GM21737 (cell line): ENCODE results near the gene DMXL2.
"Not testable (repeated sequence)": the region's sequence is repeated elsewhere in the genome, so short reads cannot be mapped to it uniquely, and the experiment has no call there.

Experiments used
- ATAC-seq: cut with Tn5 transposase; IDR thresholded peaks from one replicate; pipeline ENCODE4 v1.9.1; 2021; ENCODE audit warnings: mild to moderate bottlenecking, moderate library complexity; ENCODE audit not compliant: unreplicated experiment

The DMXL2 gene

GRCh38 chr15:51576911-51577500, 45.6 kb downstream of the DMXL2 start:
- no peak for ATAC-seq

GRCh38 chr15:51576286-51576850, 46.2 kb downstream of the DMXL2 start:
- no peak for ATAC-seq

GRCh38 chr15:51575775-51576174, 46.8 kb downstream of the DMXL2 start:
- ATAC-seq: no peak

- not testable (repeated sequence) for ATAC-seq
Measured at GRCh38 chr15:51573352-51573751, 49.2 kb downstream of the DMXL2 start.

- not testable (repeated sequence) for ATAC-seq
Measured at GRCh38 chr15:51568939-51569784, 53.4 kb downstream of the DMXL2 start.

GRCh38 chr15:51561271-51561670, 61.3 kb downstream of the DMXL2 start:
- ATAC-seq: no peak

GRCh38 chr15:51558876-51559275, 63.7 kb downstream of the DMXL2 start:
- no peak for ATAC-seq

- no peak for ATAC-seq
Measured at GRCh38 chr15:51558411-51558810, 64.2 kb downstream of the DMXL2 start.

- ATAC-seq: no peak
Measured at GRCh38 chr15:51550841-51551240, 71.7 kb downstream of the DMXL2 start.

GRCh38 chr15:51547656-51548055, 74.9 kb downstream of the DMXL2 start:
- no peak for ATAC-seq

- ATAC-seq: no peak
Measured at GRCh38 chr15:51536965-51537574, 85.5 kb downstream of the DMXL2 start.

GRCh38 chr15:51533672-51534398, 88.7 kb downstream of the DMXL2 start:
- ATAC-seq: no peak

- no peak for ATAC-seq
Measured at GRCh38 chr15:51526955-51527354, 95.6 kb downstream of the DMXL2 start.

- ATAC-seq: no peak
Measured at GRCh38 chr15:51524376-51524775, 98.2 kb downstream of the DMXL2 start.

GRCh38 chr15:51516291-51516690, 106.3 kb downstream of the DMXL2 start:
- no peak for ATAC-seq

GRCh38 chr15:51505251-51505650, 117.3 kb downstream of the DMXL2 start:
- ATAC-seq: no peak

GRCh38 chr15:51503003-51503402, 119.6 kb downstream of the DMXL2 start:
- ATAC-seq: no peak

GRCh38 chr15:51499379-51499976, 123.1 kb downstream of the DMXL2 start:
- no peak for ATAC-seq

GRCh38 chr15:51497806-51498205, 124.8 kb downstream of the DMXL2 start:
- ATAC-seq: no peak

GRCh38 chr15:51496246-51496645, 126.3 kb downstream of the DMXL2 start:
- ATAC-seq: no peak
